Measurements from ENCODE around the gene LEP.
A peak's percentile ranks its signal among the peaks of the same experiment; 100 is the strongest.
"Not testable (repeated sequence)": the region's sequence is repeated elsewhere in the genome, so short reads cannot be mapped to it uniquely, and the experiment has no call there.

LEP gene

DNA sequence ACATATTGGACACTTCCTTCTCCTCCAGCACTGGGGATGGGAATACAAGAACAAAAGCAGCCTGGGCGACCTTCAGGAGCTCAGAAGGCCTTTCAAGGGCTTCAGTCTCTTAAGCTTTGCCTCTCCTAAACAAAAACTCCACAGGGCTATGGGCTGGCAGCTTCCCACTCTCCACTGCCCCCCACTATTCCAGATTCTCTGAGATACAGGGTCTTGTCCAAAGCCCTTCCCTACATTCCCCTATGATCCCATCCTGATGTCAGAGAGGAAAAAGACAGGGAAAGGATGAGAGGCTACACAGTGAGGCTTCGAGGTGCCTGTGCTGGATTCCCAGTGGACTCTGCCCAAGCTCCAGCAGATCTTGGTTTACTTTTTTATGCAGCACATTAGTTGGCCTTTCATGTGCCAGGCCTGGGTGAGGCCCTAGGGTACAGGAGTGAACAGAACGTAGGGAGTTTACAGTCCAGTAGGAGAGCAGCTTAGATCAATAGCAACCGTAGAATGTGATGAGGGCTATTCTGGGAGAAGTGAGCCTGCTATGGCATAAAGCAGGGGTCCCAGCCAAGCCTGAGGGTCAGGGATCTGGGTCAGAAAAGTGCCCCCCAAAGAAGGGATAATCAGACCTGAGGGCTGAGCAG is 33.3 kb downstream of the LEP start:
- no peak for DNase-seq

DNA sequence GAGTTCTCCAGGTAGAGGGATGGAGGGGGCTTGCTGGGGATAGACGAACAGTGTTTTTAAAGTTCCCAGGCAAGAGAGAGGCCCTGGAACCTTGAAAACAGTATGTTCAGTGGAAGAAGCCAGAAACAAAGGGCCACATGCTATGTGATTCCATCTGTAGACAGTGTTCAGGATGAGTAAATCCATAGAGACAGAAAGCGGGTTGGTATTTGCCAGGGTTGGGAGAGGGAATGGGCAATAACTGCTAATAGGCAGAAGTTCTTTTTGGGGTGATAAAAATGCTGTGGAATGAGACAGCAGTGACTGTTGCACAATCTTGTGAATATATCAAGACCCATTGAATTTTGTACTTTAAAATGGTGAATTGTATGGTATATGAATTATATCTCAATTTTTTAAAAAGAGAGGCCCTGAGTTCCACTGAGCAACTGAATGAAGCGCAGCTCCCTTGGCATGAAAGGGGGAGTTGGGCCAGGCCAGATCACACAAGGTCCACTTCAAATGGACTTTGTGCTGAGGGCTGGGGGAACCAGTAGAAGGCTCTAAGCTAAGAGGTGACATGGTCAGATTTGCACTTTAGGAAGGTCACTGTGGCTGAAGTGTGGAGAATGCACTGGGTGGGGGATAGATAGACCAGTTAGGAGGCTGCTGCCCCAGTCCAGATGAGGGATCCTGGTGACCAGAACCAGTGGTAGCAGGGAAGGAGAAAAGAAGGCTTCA is 34.0 kb downstream of the LEP start:
- DNase-seq = no peak

DNA sequence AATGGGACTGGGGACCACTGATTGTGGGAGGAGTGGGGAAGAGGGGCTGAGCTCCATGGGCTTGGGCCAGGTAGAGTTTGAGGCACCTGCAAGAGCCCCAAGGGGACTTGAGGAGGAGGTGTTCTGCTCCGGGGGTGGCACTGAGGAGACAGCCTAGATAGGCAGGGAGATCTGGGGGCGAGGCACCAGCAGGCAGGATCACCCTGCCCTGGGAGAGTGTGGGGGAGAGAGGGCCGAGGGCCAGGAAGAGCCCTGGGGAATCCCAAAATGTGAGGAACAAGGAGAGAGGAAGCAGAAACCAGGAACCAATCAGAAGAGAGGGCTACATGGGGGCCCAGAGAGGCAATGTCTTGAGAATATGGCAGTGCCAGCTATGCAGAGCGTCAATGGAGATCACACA is 34.6 kb downstream of the LEP start:
- DNase-seq = no peak

DNA sequence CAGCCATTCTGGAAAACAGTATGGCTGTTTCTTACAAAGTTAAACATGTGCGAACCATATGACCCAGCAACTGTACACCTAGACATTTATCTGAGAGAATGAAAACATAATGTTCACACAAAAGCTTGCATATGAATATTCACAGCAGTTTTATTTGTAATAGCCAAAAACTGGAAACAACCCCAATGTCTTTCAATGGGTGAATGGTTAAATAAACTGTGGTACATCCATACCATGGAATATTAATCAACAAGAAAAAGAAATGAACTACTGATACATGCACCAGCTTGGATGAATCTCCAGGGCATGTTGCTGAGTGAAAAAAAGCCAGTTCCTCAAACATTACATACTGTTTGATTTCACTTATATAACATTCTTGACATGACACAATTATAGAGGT is 37.3 kb downstream of the LEP start:
- DNase-seq = no peak

DNA sequence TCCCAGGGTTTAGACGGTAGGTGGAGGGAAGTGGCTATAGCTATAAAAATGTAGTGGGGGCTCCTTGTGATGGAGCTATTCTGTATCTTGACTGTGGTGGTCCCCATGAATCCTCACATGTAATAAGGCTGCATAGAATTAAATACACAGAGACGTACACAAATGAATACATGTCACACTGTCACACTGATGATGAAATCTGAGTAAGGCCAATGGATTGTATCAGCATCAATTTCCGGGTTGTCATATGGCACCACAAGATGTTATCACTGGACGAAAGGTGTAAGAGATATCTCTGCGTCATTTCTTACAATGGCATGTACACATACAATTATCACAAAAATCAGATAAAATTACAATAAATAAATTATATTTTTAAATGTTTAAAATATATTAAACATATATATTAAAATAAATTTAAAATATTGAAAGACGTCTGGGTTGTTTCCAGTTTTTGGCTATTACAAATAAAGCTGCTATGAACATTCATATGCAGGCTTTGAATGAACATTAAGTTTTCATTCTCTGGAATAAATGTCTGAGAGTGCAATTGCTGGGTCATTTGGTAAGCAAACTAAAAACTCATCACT is 38.1 kb downstream of the LEP start:
- no peak for DNase-seq

DNA sequence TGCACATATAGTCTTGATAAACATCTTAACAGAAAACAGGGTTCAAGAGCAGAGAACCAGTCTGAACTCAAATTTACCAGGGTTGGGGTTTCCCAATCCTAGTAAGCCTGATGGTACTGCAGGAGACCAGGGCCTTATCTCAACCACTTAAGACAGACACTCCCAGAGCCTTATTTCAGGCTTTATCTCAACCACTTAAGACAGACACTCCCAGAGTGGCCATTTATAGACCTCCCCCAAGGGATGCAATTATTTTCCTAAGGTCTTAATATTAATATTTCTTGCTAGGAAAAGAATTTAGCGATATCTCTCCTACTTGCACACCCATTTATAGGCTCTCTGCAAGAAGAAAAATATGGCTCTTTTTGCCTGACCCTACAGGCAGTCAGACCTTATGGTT is 39.4 kb downstream of the LEP start:
- not testable (repeated sequence) for DNase-seq

DNA sequence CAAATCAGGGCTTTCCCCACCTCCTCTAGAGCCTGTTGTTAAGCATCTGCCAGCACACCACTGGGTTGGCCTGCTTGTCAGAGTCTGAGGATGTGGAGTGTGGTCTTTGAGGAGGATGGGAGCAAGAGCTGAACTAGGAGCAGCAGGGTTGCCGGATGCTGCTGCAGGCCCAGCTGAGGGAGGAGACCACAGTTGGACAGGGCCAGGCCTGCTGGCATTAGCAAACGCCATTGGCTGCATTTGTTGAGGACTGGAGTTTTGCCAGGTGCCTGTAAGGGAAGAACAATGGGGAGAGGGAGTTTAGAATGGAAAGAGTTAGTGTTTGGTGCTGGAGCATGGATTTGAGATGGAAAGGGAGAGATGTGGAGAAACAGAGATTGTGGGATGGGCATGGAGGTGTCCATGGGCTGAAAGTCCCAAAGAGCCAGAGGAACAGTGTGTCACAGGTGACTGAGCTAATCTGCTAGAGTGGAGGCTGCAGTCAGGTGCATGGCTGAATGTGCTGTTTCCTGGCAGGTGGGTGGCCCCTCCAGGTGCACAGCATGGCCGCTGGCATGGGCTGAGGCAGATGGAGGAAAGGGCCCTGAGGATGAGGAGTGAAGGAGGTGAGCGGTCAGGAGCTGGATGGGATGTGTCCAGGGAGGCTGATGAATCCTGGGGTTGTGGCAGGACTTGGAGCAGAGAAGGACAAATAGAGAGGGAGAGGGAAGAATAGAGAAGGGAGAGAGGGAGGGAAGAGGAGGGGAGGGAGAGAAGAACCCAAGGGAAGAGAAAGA is 40.7 kb downstream of the LEP start:
- no peak for DNase-seq

DNA sequence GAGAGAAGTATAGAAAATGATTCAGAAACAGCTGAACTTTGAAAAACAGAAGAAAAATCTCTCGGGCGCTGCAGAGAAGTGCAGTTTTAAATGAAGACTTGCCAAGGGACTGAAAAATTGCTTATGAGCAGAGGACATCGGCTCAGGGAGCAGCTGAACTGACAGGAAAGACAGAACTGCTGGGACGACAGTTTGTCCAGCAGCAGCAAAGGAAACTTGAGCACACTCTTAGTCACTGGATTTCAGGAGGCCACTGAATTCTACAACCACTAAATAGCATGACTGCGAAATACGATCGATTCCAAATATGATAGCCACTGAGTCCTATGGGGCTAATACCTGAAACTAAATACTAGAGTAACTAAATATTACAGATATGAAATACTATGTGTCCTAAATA is 43.0 kb downstream of the LEP start:
- no peak for DNase-seq

DNA sequence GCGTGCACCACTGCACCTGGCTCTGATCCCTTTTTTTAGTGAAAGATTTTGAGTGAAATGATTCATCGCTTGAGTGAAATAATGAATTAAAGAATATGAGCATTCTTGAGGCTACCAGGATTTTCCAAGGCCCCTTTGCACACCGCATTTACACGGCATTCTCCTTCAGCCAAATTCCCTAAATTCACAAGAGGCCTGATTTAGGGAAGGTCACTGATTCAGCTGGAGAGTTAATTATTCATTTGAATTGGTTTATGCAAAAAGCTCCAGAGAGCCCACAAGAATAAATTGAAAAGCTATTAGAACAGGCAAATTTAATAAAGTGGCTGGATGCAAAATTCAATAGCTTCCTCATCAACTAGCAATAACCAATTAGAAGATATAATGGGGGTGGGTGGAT is 46.5 kb downstream of the LEP start:
- DNase-seq = no peak

DNA sequence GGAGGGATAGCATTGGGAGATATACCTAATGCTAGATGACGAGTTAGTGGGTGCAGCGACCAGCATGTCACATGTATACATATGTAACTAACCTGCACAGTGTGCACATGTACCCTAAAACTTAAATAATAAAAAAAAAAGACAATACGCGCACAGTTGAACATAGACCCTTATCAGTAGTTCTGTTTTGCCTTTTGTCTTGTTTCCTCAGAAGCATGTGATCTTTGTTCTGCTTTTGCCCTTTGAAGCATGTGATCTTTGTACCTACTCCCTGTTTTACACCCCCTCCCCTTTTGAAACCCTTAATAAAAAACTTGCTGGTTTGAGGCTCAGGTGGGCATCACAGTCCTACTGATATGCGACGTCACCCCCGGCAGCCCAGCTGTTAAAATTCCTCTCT is 56.9 kb downstream of the LEP start:
- not testable (repeated sequence) for DNase-seq

DNA sequence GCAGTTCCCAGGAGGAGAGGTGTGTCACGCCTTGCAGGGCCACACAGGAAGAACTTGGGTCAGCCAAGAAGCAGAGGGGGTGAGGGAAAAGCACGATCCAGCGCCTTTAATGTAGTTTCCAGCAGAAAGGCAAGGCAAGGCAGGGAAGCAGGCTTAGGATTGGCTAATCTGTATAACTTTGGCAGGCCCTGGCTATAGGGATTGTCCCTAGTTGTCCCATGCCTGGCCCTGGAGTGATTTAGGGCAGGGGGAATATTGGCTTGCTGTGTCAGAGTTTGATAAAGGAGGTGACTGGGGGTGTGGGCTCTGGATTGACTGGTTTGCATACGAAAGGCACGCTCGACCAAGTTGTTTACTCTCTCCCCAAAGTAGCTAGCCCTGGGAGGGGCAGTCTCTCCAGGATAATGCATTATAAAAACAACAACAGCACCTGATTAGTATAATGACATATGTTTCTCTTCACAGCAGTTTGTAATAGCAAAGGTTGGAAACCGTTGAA is 58.1 kb downstream of the LEP start:
- DNase-seq = peak; percentile 7

DNA sequence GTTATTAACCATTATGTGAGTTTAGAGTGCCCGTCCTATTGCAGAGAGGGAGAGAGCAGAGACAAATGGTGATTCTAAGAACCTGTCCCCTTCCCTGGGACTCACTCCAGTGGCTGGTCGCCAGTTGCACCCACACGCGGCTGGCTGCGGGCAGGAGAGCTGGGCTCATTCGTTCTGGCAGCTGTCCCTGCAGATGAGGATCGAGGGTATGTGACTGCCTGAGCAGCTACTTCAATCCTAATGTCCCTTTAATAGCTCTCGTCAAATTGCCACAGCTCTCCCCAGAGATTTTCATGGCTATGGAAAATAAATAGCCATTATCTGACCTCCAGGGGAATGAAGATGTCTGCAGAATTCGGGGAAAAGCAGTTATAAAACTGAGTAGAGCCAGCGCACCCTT is 61.1 kb downstream of the LEP start:
- no peak for DNase-seq

DNA sequence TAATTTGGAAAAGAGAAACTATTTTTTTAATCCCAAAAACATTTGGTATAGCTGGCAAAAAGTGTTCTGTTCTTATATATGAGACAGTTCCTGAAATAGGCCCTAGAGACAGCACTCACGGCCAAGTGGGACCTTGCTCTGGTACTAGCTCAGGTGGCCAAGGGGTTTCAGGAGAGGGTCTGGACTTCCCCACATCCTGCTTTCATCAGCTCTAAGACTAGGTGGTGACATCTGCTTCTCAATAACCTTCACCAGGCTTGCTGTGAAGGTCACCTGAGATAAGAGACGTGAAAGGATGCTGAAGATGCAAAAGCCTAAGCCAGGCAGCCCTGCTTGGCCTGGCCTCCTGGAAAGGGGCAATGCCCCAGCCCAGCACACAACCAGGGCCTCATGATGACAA is 62.1 kb downstream of the LEP start:
- no peak for DNase-seq

DNA sequence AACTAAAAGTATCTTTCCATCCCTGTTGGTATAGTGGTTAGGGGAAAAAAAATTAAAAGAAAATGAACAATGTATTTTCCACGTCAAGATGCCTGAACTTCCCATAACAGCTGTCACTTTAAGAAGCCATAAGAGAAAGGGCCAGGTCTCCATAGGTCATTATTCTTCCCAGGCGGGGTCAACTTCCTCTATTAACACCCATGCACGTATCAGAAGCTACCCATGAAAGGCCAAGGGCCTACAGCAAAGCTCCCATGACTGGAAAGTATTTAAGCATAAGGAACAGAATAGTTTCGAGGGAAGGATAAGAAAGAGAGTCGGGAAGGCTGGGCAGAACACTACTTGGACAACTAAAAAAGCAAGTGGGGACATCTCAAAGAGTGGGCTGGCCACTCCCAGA is 62.6 kb downstream of the LEP start:
- no peak for DNase-seq

DNA sequence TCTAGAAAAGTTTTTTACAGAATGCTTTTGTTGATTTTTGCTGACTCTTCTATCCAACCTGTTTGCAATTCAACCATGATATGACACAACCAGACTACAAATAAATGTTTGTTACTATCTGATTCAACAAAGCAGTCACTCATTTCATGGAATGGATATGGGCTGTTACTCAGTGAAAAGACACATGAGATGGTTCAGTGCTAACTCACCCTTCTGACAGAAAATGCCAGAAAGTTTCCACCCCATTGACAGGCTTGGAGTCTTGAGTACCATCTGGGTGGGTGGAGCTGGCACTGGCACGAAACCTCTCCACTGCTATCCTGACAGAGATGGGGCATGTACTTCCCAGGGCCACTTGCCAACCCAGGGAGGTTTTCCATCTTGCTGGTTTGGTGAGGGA is 63.1 kb downstream of the LEP start:
- DNase-seq = no peak

DNA sequence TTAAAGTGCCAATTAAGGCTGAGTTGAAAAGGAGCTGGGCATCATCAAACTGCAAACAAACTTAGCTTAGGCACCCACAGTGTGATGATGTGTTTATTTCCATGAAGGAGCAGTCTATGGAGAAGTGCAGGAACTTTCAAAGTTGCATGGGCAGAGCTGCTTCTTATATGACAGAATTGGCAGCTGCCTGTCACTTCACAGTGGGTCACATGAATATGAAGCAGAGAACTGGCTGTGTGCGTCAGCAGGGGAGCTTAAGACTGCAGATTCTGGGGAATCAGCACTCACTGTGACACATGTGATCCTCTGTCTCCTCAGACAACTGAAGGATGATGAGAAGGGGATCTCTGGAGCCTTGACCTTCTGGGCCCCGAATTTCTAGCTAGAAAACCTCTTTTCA is 66.0 kb downstream of the LEP start:
- DNase-seq = no peak

Measured in right kidney (tissue), 1 donor.